Astrocyte of the spinal cord (primary cell): Measurements from ENCODE around the gene ZMYM3.

Source experiments
- DNase-seq: peaks from one replicate; pipeline ENCODE4 v3.0.0; 2011; ENCODE audit warnings: low read depth, low spot score
- H3K4me3 ChIP-seq: 2 replicates; pipeline ENCODE4 v1.5.1; 2011; ENCODE audit warnings: low read depth, mild to moderate bottlenecking, low read length, moderate library complexity
- CTCF ChIP-seq: IDR thresholded peaks from 2 replicates; pipeline ENCODE4 v1.5.1; 2012; ENCODE audit warnings: low read depth, mild to moderate bottlenecking, low read length, inconsistent platforms
- in situ Hi-C: cut with HindIII; loops from 2 replicates; pipeline ENCODE4 v1.10.0; 2017; ENCODE audit warnings: low sequenced_read_pairs

The ZMYM3 gene

GRCh38 chrX:71212536-71212935, 41.4 kb downstream of the ZMYM3 start:
- in situ Hi-C loops: no loop called here
- no peak overlapping the region for H3K4me3 ChIP-seq
- DNase-seq: no peak
- TF ChIP-seq CTCF: no peak

DNA sequence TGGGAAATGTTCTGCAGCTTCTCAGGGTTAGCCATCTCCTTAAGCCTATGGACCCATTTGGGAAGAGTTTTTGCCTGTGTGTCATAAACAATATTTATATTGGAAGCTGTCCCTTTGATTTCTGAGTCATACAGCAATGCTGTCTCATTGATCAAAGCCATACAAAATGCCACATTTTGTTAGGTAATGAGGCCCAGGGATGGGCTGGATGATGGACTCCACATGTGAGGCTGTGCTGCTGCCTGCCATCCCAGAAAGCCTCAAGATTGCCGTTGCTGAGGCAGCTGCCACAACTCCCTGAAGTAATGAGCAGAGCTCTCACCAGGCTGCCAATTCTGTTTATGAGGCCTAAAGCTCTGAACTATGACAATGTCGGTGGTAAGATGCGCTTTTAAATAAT, 43.1 kb downstream of the ZMYM3 start:
- DNase-seq: no peak
- no peak overlapping the region for H3K4me3 ChIP-seq
- TF ChIP-seq CTCF: no peak
- in situ Hi-C loops: no loop called here

GRCh38 chrX:71199252-71200008, 54.5 kb downstream of the ZMYM3 start:
- no peak for DNase-seq
- in situ Hi-C loops: no loop called here
- no peak for TF ChIP-seq CTCF
- no peak overlapping the region for H3K4me3 ChIP-seq

DNA sequence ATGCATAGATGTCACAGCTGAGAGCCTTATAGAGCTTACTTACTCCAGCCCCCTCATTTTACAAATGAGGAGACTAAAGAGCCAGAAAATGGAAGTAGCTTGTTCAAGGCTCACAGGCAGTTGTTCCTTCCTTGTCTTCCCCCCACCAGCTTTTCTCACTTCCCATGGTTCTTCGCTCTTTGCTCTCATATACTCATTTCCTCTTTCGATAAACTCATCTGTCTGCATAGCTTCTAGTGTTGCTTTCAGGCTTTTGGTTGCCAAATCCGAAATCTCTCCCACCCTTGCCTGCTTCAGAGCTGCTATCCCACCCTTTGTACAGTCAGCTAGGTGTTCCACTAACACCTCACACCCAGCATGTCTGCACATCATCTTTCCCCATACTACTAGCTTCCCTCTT, 55.9 kb downstream of the ZMYM3 start:
- in situ Hi-C loops: no loop called here
- no peak for DNase-seq
- no peak for TF ChIP-seq CTCF
- no peak overlapping the region for H3K4me3 ChIP-seq

DNA sequence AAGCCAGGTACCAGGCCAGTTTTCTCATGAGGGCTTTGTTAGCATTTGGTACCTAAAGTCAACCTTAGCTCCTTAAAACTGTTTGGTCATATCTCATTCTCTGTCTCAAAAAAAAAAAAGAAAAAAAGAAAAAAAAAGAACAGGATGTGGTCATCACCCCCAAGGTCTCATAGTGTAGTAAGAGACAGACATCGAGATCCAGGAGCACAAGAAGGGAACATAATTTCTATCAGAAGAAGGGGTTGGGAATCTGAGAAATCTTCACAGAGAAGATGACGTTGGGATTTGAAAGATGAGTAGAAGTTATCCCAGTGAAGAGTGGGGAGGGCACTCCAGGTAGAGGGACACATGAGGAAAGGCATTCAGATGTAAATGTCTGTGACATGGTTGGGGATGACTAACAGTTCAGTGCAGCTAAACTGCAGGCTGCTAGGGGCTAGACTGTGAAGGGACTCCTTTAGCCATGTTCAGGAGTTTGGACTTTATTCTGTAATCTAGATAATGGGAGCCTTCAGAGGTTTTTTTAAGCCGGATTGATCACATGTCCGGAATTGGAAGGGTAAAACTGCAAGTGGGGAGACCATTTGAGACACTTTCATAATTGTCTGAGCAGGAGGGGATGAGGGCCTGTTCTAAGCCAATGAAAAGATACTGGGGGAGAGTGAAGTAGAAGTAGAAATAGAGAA, 57.8 kb downstream of the ZMYM3 start:
- no peak for TF ChIP-seq CTCF
- no peak for DNase-seq
- in situ Hi-C loops: no loop called here
- H3K4me3 ChIP-seq: no peak overlapping the region

- in situ Hi-C loops: no loop called here
- no peak for DNase-seq
- TF ChIP-seq CTCF: no peak
- no peak overlapping the region for H3K4me3 ChIP-seq
These were observed 62.7 kb downstream of the ZMYM3 start for GRCh38 chrX:71191248-71191647.
